ENCODE measurements around the gene KIF21B. TPM values are rescaled to one million over a fixed set of nuclear protein-coding genes. Genes with fewer than 3 reads are reported as not detected.
A peak's percentile ranks its signal among the peaks of the same experiment; 100 is the strongest.

The KIF21B gene
- total and polyA plus RNA-seq, 2 experiments from 2014 or later = 4.6 to 34.3 TPM

DNA sequence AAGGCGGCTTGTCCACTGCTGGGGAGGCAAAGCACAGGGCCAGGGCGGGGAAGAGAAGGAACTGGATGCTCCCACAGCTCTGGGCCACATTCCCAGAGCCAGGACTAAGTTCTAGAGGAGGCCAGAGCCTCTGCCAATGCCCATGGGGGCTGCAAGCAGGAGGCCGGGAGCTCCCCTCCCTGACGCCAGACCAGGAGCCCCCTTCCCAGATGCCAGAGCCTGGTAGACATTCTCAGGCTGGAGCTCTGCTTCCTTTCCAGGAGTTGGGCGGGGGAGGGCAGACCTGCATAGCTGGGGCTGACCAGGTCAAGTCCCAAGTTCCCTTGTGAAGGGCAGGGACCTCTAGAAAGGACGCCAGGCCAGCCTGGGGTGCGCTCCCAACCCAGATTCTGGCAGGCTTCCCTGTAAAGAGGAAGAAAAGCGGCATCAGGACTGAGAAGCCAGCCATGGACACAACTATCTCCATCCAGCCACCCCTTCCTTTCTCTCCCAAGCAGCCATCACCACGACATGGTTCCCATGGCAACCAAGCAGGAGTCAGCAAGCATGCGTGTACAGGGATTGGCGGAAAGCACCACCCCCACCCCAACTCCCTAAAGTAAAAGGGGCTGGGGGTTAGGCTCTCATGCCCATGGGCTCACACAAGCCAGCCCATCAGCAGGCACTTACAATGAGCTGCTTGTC is 13.4 kb downstream of the KIF21B start:
- TF ChIP-seq, protein P1, sequence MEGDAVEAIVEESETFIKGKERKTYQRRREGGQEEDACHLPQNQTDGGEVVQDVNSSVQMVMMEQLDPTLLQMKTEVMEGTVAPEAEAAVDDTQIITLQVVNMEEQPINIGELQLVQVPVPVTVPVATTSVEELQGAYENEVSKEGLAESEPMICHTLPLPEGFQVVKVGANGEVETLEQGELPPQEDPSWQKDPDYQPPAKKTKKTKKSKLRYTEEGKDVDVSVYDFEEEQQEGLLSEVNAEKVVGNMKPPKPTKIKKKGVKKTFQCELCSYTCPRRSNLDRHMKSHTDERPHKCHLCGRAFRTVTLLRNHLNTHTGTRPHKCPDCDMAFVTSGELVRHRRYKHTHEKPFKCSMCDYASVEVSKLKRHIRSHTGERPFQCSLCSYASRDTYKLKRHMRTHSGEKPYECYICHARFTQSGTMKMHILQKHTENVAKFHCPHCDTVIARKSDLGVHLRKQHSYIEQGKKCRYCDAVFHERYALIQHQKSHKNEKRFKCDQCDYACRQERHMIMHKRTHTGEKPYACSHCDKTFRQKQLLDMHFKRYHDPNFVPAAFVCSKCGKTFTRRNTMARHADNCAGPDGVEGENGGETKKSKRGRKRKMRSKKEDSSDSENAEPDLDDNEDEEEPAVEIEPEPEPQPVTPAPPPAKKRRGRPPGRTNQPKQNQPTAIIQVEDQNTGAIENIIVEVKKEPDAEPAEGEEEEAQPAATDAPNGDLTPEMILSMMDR (conservative IDR thresholded peaks at IDR 0.05; ENCODE audit: low read depth in 2 of 2) = no peak
- TF ChIP-seq ZNF114 (CRISPR knock-in tag; IDR thresholded peaks at IDR 0.05) (no peak), STAT1 (IDR thresholded peaks at IDR 0.05; ENCODE audit: unreplicated experiment) (no peak), POLR2AphosphoS5 (IDR thresholded peaks at IDR 0.05; ENCODE audit: low read depth) (no peak)
- H3K79me2 ChIP-seq (replicated peaks; ENCODE audit: insufficient read depth) = peaks cover 24% of the 10 kb centered on the region
- H3K4me1 ChIP-seq (ENCODE audit: insufficient read depth) = peaks cover 26% of the 10 kb centered on the region
- Mint-ChIP-seq H3K4me3 (no peak overlapping the region), H3K27me3 (ENCODE audit: insufficient read depth, low read depth, poor library complexity) (peaks cover 8% of the 10 kb centered on the region), H3K27ac (no peak overlapping the region), H3K36me3 (ENCODE audit: low read depth) (no peaks in the 10 kb centered on the region), H3K9me3 (no peaks in the 10 kb centered on the region), H3K4me1 (peaks cover 23% of the 10 kb centered on the region)
- peak overlapping the region; percentile 55 for H3K4me2 ChIP-seq
- H2AFZ ChIP-seq = no peak overlapping the region
- no peaks in the 10 kb centered on the region for H3K36me3 ChIP-seq (ENCODE audit: insufficient read depth)
- H3K27ac ChIP-seq (ENCODE audit: low read depth) = no peak overlapping the region
- H4K20me1 ChIP-seq (replicated peaks; ENCODE audit: insufficient read depth) = peaks cover 8% of the 10 kb centered on the region; the same call in 1 of the 2 replicates
- H3F3A ChIP-seq (replicated peaks; ENCODE audit: low read depth) = peaks cover 1% of the 10 kb centered on the region; the same call in 1 of the 2 replicates
- H3K9me2 ChIP-seq (ENCODE audit: insufficient read depth) = no peaks in the 10 kb centered on the region
- H3K4me3 ChIP-seq = no peak overlapping the region
- peak; percentile 17 for ATAC-seq
- H3K27me3 ChIP-seq (ENCODE audit: insufficient read depth) = no peaks in the 10 kb centered on the region
- peak; percentile 74 for DNase-seq (ENCODE audit: low spot score)

DNA sequence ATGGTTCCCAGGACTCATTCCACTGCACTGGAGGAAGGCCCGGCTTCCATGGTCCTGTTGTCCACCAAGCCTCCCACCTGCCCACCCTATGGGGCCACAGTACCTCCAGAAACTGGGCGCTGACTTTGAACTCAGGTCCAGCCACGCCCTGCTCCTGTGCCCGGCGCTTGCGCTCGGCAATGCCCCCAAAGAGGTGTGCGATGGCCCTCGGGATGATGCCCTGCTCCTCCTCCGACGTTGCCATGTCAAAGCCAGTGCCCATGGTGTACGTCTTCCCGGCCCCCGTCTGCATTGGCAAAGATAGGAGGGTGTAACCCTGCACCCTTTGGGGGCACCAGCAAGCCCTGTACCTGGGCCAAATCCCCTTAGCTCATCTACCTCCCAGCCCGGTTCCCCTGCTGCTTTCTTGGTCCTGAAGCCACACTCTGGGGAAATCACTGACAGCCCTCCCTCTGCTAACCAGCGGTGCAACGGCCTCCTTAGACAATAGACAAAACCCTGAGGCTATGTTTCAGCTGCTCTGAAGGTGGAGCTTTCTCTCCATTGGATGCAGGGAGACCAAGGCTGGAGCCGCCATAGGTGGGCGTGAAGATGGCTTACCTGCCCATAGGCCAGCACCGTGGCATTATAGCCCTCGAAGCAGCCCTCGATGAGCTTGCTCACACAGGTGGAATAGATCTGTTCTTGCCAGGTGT is 14.7 kb downstream of the KIF21B start:
- H3F3A ChIP-seq (replicated peaks; ENCODE audit: low read depth) = no peaks in the 10 kb centered on the region; the same call in 1 of the 2 replicates
- peaks cover 6% of the 10 kb centered on the region for H3K27me3 Mint-ChIP-seq (ENCODE audit: insufficient read depth, low read depth, poor library complexity)
- H3K79me2 ChIP-seq (replicated peaks; ENCODE audit: insufficient read depth) = peaks cover 21% of the 10 kb centered on the region
- no peak for TF ChIP-seq POLR2AphosphoS5 (IDR thresholded peaks at IDR 0.05; ENCODE audit: low read depth)
- TF ChIP-seq NANOG (IDR thresholded peaks at IDR 0.05; ENCODE audit: borderline replicate concordance) = no peak
- no peak for TF ChIP-seq ZNF331 (CRISPR knock-in tag; IDR thresholded peaks at IDR 0.05; ENCODE audit: low read depth)
- TF ChIP-seq, protein P2, sequence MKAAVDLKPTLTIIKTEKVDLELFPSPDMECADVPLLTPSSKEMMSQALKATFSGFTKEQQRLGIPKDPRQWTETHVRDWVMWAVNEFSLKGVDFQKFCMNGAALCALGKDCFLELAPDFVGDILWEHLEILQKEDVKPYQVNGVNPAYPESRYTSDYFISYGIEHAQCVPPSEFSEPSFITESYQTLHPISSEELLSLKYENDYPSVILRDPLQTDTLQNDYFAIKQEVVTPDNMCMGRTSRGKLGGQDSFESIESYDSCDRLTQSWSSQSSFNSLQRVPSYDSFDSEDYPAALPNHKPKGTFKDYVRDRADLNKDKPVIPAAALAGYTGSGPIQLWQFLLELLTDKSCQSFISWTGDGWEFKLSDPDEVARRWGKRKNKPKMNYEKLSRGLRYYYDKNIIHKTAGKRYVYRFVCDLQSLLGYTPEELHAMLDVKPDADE (IDR thresholded peaks at IDR 0.05) = no peak
- TF ChIP-seq, protein P1 (conservative IDR thresholded peaks at IDR 0.05; ENCODE audit: low read depth in 2 of 2) = no peak
- TF ChIP-seq ZNF114 (CRISPR knock-in tag; IDR thresholded peaks at IDR 0.05) = no peak
- TF ChIP-seq JUNB (IDR thresholded peaks at IDR 0.05; ENCODE audit: unreplicated experiment) = no peak
- no peaks in the 10 kb centered on the region for H3K9me3 Mint-ChIP-seq
- no peak overlapping the region for H3K27ac Mint-ChIP-seq
- no peaks in the 10 kb centered on the region for H3K27me3 ChIP-seq (ENCODE audit: insufficient read depth)
- DNase-seq (ENCODE audit: low spot score) (no peak), ATAC-seq (peak; percentile 11; the same call in 2 of the 3 replicates)
- no peak overlapping the region for H3K4me3 ChIP-seq
- H3K4me2 ChIP-seq = no peak overlapping the region
- H3K36me3 Mint-ChIP-seq (ENCODE audit: low read depth) = no peaks in the 10 kb centered on the region
- peaks cover 15% of the 10 kb centered on the region for H3K4me1 ChIP-seq (ENCODE audit: insufficient read depth)
- no peak overlapping the region for H3K4me3 Mint-ChIP-seq
- peaks cover 16% of the 10 kb centered on the region for H3K4me1 Mint-ChIP-seq
- no peaks in the 10 kb centered on the region for H3K36me3 ChIP-seq (ENCODE audit: insufficient read depth)
- no peak overlapping the region for H2AFZ ChIP-seq
- no peaks in the 10 kb centered on the region for H3K9me2 ChIP-seq (ENCODE audit: insufficient read depth)
- H3K27ac ChIP-seq (ENCODE audit: low read depth) = no peak overlapping the region
- H4K20me1 ChIP-seq (replicated peaks; ENCODE audit: insufficient read depth) = peaks cover 8% of the 10 kb centered on the region; the same call in 1 of the 2 replicates

Data from GM23338 (cell line).